Nephron progenitor cell (in vitro differentiated cells): ENCODE measurements around the gene ABCA5.

Experiments used
- DNase-seq: peaks from one replicate; pipeline ENCODE4 v3.0.0; 2021
- H3K27ac Mint-ChIP-seq: 2 replicates; pipeline ENCODE4 v1.8.0; 2021; ENCODE audit warnings: mild to moderate bottlenecking, moderate library complexity, mixed read lengths
- H3K27me3 Mint-ChIP-seq: 2 replicates; pipeline ENCODE4 v1.8.0; 2021; ENCODE audit warnings: mild to moderate bottlenecking, low read depth, mixed read lengths; ENCODE audit not compliant: poor library complexity
- H3K36me3 Mint-ChIP-seq: 2 replicates; pipeline ENCODE4 v1.8.0; 2021; ENCODE audit warnings: low read depth, mixed read lengths
- H3K4me1 Mint-ChIP-seq: 2 replicates; pipeline ENCODE4 v1.8.0; 2021; ENCODE audit warnings: mixed read lengths
- H3K4me3 Mint-ChIP-seq: 2 replicates; pipeline ENCODE4 v1.8.0; 2021; ENCODE audit warnings: mild to moderate bottlenecking, moderate library complexity, mixed read lengths
- H3K9me3 Mint-ChIP-seq: 2 replicates; pipeline ENCODE4 v1.8.0; 2021; ENCODE audit warnings: mild to moderate bottlenecking, moderate library complexity, mixed read lengths
- TF ChIP-seq, protein P1 (sequence below): fragments of 200-600 bp; sonication (generic); IDR thresholded peaks from 2 replicates; pipeline ENCODE4 v1.5.0; 2021; ENCODE audit warnings: antibody characterized with exemption

Gene ABCA5

DNA sequence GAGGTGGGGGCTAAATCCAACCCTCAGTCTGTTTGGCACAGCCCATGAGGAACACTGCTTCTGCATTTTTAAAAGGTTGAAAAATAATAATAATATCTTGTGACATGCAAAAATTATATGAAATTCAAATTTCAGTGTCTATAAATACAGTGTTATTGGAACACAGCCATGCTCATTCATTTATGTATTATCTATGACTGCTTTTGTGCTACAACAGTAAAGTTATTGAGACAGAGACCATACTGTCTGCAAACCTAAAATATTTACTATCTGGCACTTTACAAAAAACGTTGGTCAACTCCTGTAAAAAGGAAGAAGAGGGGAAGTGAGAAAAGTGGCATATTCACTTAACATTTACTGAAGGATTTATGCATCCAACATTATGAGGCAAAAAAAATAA, 3.1 kb downstream of the ABCA5 start:
- Mint-ChIP-seq H3K4me1 (peaks cover 46% of the 10 kb centered on the region), H3K4me3 (no peak overlapping the region), H3K27ac (no peak overlapping the region)

DNA sequence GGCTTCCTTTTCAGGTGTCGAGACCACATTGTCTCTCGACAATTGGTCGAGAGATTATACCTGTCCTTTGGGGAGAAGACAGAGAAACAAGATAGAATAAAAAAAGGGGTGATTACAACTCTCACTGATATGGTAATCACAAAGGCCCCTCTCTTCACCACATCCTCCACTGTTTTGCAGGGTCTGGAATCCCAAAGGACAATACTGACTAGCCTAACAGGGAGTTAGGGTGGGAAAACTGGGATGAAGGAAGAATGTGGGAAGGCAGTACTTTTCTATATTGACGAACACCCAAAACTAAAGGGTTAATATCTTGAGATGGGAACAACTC, 6.1 kb downstream of the ABCA5 start:
- peaks cover 33% of the 10 kb centered on the region for H3K4me1 Mint-ChIP-seq
- peaks cover 22% of the 10 kb centered on the region for H3K27me3 Mint-ChIP-seq
- no peak for DNase-seq
- TF ChIP-seq, protein P1, sequence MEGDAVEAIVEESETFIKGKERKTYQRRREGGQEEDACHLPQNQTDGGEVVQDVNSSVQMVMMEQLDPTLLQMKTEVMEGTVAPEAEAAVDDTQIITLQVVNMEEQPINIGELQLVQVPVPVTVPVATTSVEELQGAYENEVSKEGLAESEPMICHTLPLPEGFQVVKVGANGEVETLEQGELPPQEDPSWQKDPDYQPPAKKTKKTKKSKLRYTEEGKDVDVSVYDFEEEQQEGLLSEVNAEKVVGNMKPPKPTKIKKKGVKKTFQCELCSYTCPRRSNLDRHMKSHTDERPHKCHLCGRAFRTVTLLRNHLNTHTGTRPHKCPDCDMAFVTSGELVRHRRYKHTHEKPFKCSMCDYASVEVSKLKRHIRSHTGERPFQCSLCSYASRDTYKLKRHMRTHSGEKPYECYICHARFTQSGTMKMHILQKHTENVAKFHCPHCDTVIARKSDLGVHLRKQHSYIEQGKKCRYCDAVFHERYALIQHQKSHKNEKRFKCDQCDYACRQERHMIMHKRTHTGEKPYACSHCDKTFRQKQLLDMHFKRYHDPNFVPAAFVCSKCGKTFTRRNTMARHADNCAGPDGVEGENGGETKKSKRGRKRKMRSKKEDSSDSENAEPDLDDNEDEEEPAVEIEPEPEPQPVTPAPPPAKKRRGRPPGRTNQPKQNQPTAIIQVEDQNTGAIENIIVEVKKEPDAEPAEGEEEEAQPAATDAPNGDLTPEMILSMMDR: no peak
- no peak overlapping the region for H3K27ac Mint-ChIP-seq
- no peak overlapping the region for H3K4me3 Mint-ChIP-seq
- no peaks in the 10 kb centered on the region for H3K36me3 Mint-ChIP-seq
- H3K9me3 Mint-ChIP-seq: no peaks in the 10 kb centered on the region

More for the DNA sequence above, 3.1 kb downstream of the ABCA5 start:
- TF ChIP-seq, protein P1: no peak
- DNase-seq: no peak
- Mint-ChIP-seq H3K27me3 (peaks cover 35% of the 10 kb centered on the region), H3K36me3 (no peaks in the 10 kb centered on the region), H3K9me3 (peaks cover 14% of the 10 kb centered on the region)

DNA sequence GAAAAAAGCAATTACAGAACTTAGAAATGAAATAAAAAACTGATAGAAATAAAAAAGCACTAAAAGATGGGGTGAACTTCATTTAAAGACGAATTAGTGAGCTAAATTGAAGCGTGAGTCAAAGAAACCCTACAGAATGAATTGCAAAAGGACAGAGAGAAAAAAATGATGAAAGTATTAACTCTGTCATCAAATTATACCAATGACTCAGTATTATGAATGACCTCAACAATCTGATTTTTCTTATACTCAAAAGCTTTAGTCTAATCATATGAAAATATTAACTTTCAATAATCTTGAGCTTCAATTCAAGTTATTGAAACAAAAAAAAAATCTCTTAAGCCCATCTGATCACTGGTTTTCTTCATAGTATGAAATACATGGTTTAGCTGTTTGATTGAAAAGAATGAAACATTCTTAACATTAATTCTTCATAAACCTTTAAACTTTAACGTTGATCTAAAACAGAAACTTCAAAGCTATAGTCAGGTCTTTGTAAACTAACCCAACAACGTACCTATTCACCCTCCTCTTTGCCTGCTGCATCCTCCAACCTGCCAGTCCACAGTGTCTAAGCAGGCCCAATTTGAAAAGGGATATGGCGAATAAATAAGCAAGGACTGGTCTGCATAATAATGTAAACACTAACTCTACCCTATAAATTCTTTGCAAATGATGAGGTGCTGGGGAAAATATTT, 6.6 kb downstream of the ABCA5 start:
- no peak for DNase-seq
- TF ChIP-seq, protein P1: no peak
- no peak overlapping the region for H3K4me3 Mint-ChIP-seq
- H3K27me3 Mint-ChIP-seq: peaks cover 17% of the 10 kb centered on the region
- H3K9me3 Mint-ChIP-seq: no peaks in the 10 kb centered on the region
- H3K36me3 Mint-ChIP-seq: no peaks in the 10 kb centered on the region
- H3K27ac Mint-ChIP-seq: no peak overlapping the region
- peaks cover 28% of the 10 kb centered on the region for H3K4me1 Mint-ChIP-seq

DNA sequence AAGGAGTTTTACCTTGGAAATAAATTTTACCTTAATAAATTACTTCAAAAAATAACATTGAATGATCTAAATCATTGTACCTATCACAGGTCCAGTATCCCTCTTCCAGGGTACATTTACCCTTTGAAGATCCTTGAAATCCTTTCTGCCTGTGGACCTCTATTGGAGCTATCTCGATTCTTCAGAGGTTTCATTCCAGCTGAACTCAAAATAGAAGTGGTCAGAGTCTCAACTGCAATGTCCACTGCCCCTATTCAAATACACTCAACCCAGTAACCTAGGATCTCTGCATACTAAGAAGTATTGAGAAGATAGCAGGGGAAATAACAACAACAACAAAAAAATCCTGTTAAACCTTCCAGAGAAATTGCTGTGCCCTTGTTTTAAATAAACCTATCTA, 9.3 kb downstream of the ABCA5 start:
- Mint-ChIP-seq H3K27ac (no peak overlapping the region), H3K4me1 (peaks cover 36% of the 10 kb centered on the region), H3K27me3 (no peaks in the 10 kb centered on the region), H3K9me3 (no peaks in the 10 kb centered on the region), H3K4me3 (no peak overlapping the region), H3K36me3 (no peaks in the 10 kb centered on the region)
- no peak for DNase-seq
- TF ChIP-seq, protein P1: no peak

DNA sequence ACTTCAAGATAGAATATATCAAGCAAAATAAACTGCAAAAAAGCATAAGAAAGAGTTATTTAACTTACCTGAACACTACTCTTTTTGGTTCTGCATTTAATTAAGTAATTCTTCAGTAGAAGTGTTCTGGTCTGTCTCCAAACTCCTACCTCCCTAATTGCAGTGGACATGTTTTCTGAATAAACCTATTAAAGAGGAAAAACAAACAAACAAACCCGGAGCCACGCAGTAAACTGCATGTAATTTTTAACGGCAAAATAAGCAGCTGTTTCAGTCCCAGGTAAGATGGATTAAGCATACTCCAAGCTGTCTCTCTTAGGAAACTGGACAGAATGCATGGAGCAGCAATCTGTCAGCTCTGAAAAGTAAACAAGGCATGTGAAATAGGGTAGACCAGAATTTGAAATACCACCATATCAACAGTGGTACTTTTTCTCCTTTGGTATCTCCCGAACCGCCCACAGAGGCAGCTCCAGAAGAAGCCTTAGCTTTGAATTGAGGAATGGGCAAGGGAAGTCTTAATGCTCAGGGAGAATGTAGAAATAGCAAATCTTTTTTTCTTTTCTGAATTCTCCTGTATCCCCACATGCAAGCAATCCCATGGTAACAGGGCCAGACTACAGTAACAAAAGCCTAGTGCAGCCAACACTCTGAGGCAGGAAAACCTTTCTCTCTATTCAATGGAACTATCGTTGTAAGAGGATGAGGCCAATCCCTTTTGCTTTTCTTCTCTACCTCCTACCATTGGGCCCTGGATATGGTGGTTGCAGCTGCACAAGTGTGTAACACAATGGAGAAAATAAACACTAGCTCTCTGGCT, 12.5 kb downstream of the ABCA5 start:
- peaks cover 21% of the 10 kb centered on the region for H3K4me1 Mint-ChIP-seq
- no peak overlapping the region for H3K4me3 Mint-ChIP-seq
- no peaks in the 10 kb centered on the region for H3K9me3 Mint-ChIP-seq
- no peak for DNase-seq
- TF ChIP-seq, protein P1: no peak
- H3K27ac Mint-ChIP-seq: peak overlapping the region; percentile 76
- H3K36me3 Mint-ChIP-seq: no peaks in the 10 kb centered on the region
- H3K27me3 Mint-ChIP-seq: no peaks in the 10 kb centered on the region

DNA sequence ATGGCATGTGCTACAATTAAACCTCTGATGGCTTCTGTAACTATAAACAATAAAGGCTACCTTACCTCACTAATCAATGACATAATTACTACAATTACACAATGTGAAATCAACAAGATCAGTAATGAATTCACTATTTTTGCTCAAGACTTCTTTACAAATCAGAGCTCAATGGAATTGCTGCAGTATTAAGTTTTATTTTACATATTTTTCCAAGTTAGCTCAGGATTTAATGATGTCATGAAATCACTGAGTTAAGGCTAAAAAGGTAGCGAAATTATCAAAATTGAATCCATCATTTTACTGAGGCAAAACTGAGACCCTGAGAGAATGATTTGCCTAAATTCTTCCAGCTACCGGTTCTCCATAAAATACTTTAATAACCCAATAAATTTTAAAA, 21.8 kb downstream of the ABCA5 start:
- no peaks in the 10 kb centered on the region for H3K27me3 Mint-ChIP-seq
- no peaks in the 10 kb centered on the region for H3K9me3 Mint-ChIP-seq
- no peak overlapping the region for H3K4me3 Mint-ChIP-seq
- TF ChIP-seq, protein P1: no peak
- H3K4me1 Mint-ChIP-seq: no peaks in the 10 kb centered on the region
- H3K27ac Mint-ChIP-seq: no peak overlapping the region
- no peak for DNase-seq
- H3K36me3 Mint-ChIP-seq: peaks cover 7% of the 10 kb centered on the region
